Thyroid gland (tissue), 4 donors: ENCODE results near the gene NECAB2. TPM values are rescaled to one million over a fixed set of nuclear protein-coding genes. Genes with fewer than 3 reads are reported as not detected.
A peak's percentile ranks its signal among the peaks of the same experiment; 100 is the strongest.

Experiments
- DNase-seq, 2 donors: peaks; one replicate each; pipeline ENCODE4 v3.0.0-alpha.2; 2019
- H3K27ac ChIP-seq, 3 donors: fragments of 200-600 bp; sonication (generic); 1 replicate in 2 of 3; 2 replicates in 1 of 3; pipeline ENCODE4 v1.5.1; 2016 to 2019; ENCODE audit warnings: mild to moderate bottlenecking in 1 of 3, moderate library complexity in 1 of 3
- H3K27me3 ChIP-seq: fragments of 200-600 bp; sonication (generic); one replicate; pipeline ENCODE4 v1.5.1; 2019
- H3K36me3 ChIP-seq, 2 donors: fragments of 200-600 bp; sonication (generic); one replicate each; pipeline ENCODE4 v1.5.1; 2016 to 2019
- H3K4me1 ChIP-seq, 2 donors: fragments of 200-600 bp; sonication (generic); one replicate each; pipeline ENCODE4 v1.5.1; 2017 to 2019
- H3K4me3 ChIP-seq, 3 donors: fragments of 200-600 bp; sonication (generic); replicated peaks in 1 of 3; 1 replicate in 2 of 3; 2 replicates in 1 of 3; pipeline ENCODE4 v1.5.1; 2016; ENCODE audit warnings: mild to moderate bottlenecking in 1 of 3
- H3K9me3 ChIP-seq: fragments of 200-600 bp; sonication (generic); one replicate; pipeline ENCODE4 v1.5.1; 2017
- CTCF ChIP-seq, 6 experiments: fragments of 200-600 bp in 3 of 6; fragments of 450-650 bp in 3 of 6; sonication (generic) in 3 of 6; IDR thresholded peaks; one replicate each; pipeline ENCODE4 v1.5.1; 2016 to 2019; ENCODE audit warnings: antibody characterized with exemption in 6 of 6, mild to moderate bottlenecking in 2 of 6, inconsistent platforms in 1 of 6, moderate library complexity in 1 of 6
- POLR2A ChIP-seq, 2 donors: fragments of 450-650 bp; IDR thresholded peaks; one replicate each; pipeline ENCODE4 v1.6.1; 2017; ENCODE audit warnings: antibody characterized with exemption in 2 of 2, mild to moderate bottlenecking in 2 of 2, moderate library complexity in 1 of 2
- WGBS, 2 donors: methylation state at CpG; one replicate each; pipeline ENCODE4 v1.1.5; 2017; 5-methylcytosine and 5-hydroxymethylcytosine counted together
- intact Hi-C: fragments of 100-400 bp; cut with DNase I; formaldehyde crosslinking; loops from one replicate; pipeline ENCODE4 v1.15.1; 2023
- total RNA-seq, 4 donors: library from RNA; depleted of rRNA; stranded (reverse); fragments of >200 nt; gene quantifications; one replicate each; pipeline ENCODE4 v1.2.3, GENCODE V29; 2016

Gene NECAB2
- total RNA-seq, 4 donors from 2014 or later = 0.63 to 0.94 TPM; not detected in 2

GRCh38 chr16:83995754-83996153, 27.7 kb downstream of the NECAB2 start:
- Histone ChIP-seq H3K4me1 (peaks cover 8 to 10% of the 10 kb centered on the region in 2 donors), H3K27ac (no peak overlapping the region), H3K9me3 (no peaks in the 10 kb centered on the region), H3K27me3 (no peaks in the 10 kb centered on the region), H3K4me3 (no peak overlapping the region), H3K36me3 (no peaks in the 10 kb centered on the region)
- TF ChIP-seq POLR2A (IDR thresholded peaks at IDR 0.05) (no peak), CTCF (IDR thresholded peaks at IDR 0.05) (no peak)
- peak; percentile 38 to 48 for DNase-seq
- 15 to 24% methylated on average over 12 to 17 of the region's 21 CpGs for WGBS, 2 donors
- intact Hi-C loops = no loop called here

GRCh38 chr16:83996481-83997252, 28.6 kb downstream of the NECAB2 start:
- Histone ChIP-seq H3K4me1 (peaks cover 8 to 10% of the 10 kb centered on the region in 2 donors), H3K27ac (no peak overlapping the region), H3K9me3 (no peaks in the 10 kb centered on the region), H3K36me3 (no peaks in the 10 kb centered on the region), H3K4me3 (no peak overlapping the region), H3K27me3 (no peaks in the 10 kb centered on the region)
- WGBS, 2 donors = 78 to 81% methylated on average over 12 to 15 of the region's 15 CpGs
- intact Hi-C loops = no loop called here
- TF ChIP-seq CTCF (IDR thresholded peaks at IDR 0.05) = no peak
- DNase-seq = no peak

GRCh38 chr16:83998091-83998490, 30.0 kb downstream of the NECAB2 start:
- H3K4me3 ChIP-seq = no peak overlapping the region
- no peak overlapping the region for H3K27ac ChIP-seq
- H3K9me3 ChIP-seq = no peaks in the 10 kb centered on the region
- peaks cover under 1 to 2% of the 10 kb centered on the region in 2 donors for H3K4me1 ChIP-seq
- H3K36me3 ChIP-seq = no peaks in the 10 kb centered on the region
- H3K27me3 ChIP-seq = no peaks in the 10 kb centered on the region
- DNase-seq = no peak
- intact Hi-C loops = no loop called here
- TF ChIP-seq POLR2A (IDR thresholded peaks at IDR 0.05) (no peak), CTCF (IDR thresholded peaks at IDR 0.05) (no peak)
- WGBS, 2 donors = 83 to 88% methylated on average over 11 to 12 of the region's 13 CpGs

- Histone ChIP-seq H3K27me3 (no peaks in the 10 kb centered on the region), H3K27ac (no peak overlapping the region), H3K4me1 (no peaks in the 10 kb centered on the region), H3K36me3 (no peaks in the 10 kb centered on the region), H3K4me3 (no peak overlapping the region), H3K9me3 (no peaks in the 10 kb centered on the region)
- DNase-seq = no peak
- TF ChIP-seq POLR2A (IDR thresholded peaks at IDR 0.05) = no peak
- no peak for TF ChIP-seq CTCF (IDR thresholded peaks at IDR 0.05)
- WGBS, 2 donors = 79 to 89% methylated on average over 10 to 12 of the region's 13 CpGs
- intact Hi-C loops = no loop called here
These were observed 33.1 kb downstream of the NECAB2 start for GRCh38 chr16:84000989-84001642.

- DNase-seq = no peak
- H3K4me1 ChIP-seq = no peaks in the 10 kb centered on the region
- H3K4me3 ChIP-seq = no peak overlapping the region
- intact Hi-C loops = no loop called here
- TF ChIP-seq CTCF (IDR thresholded peaks at IDR 0.05) (no peak), POLR2A (IDR thresholded peaks at IDR 0.05) (no peak)
- no peaks in the 10 kb centered on the region for H3K36me3 ChIP-seq
- no peaks in the 10 kb centered on the region for H3K9me3 ChIP-seq
- no peak overlapping the region for H3K27ac ChIP-seq
- no peaks in the 10 kb centered on the region for H3K27me3 ChIP-seq
- whole genome bisulfite sequencing, 2 donors = 90 to 97% methylated on average over 5 of the region's 7 CpGs
These were observed 33.7 kb downstream of the NECAB2 start for GRCh38 chr16:84001726-84002125.
